ENCODE results near the gene HIVEP3. TPM values are rescaled to one million over a fixed set of nuclear protein-coding genes. Genes with fewer than 3 reads are reported as not detected.

Gene HIVEP3
- total RNA-seq, 1 donor from 2014 or later: 2.9 TPM

- no peaks in the 10 kb centered on the region for H3K9me3 ChIP-seq
- no peaks in the 10 kb centered on the region for H3K27me3 ChIP-seq
- no peaks in the 10 kb centered on the region for H3K36me3 ChIP-seq
- intact Hi-C loops (cut with DNase I): no loop called here
- DNase-seq (ENCODE audit: extremely low spot score in 2 of 2): no peak
- no peak overlapping the region for H3K27ac ChIP-seq
- H3K4me1 ChIP-seq: no peaks in the 10 kb centered on the region
- H3K4me3 ChIP-seq: no peak overlapping the region
- TF ChIP-seq POLR2A (IDR thresholded peaks at IDR 0.05) (no peak), POLR2AphosphoS5 (IDR thresholded peaks at IDR 0.05; ENCODE audit: insufficient read depth in 1 of 2, low read depth in 1 of 2) (no peak)
- TF ChIP-seq, protein P1, sequence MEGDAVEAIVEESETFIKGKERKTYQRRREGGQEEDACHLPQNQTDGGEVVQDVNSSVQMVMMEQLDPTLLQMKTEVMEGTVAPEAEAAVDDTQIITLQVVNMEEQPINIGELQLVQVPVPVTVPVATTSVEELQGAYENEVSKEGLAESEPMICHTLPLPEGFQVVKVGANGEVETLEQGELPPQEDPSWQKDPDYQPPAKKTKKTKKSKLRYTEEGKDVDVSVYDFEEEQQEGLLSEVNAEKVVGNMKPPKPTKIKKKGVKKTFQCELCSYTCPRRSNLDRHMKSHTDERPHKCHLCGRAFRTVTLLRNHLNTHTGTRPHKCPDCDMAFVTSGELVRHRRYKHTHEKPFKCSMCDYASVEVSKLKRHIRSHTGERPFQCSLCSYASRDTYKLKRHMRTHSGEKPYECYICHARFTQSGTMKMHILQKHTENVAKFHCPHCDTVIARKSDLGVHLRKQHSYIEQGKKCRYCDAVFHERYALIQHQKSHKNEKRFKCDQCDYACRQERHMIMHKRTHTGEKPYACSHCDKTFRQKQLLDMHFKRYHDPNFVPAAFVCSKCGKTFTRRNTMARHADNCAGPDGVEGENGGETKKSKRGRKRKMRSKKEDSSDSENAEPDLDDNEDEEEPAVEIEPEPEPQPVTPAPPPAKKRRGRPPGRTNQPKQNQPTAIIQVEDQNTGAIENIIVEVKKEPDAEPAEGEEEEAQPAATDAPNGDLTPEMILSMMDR (IDR thresholded peaks at IDR 0.05): no peak
Observed at GRCh38 chr1:41633764-41634163, 285.0 kb downstream of the HIVEP3 start.

DNA sequence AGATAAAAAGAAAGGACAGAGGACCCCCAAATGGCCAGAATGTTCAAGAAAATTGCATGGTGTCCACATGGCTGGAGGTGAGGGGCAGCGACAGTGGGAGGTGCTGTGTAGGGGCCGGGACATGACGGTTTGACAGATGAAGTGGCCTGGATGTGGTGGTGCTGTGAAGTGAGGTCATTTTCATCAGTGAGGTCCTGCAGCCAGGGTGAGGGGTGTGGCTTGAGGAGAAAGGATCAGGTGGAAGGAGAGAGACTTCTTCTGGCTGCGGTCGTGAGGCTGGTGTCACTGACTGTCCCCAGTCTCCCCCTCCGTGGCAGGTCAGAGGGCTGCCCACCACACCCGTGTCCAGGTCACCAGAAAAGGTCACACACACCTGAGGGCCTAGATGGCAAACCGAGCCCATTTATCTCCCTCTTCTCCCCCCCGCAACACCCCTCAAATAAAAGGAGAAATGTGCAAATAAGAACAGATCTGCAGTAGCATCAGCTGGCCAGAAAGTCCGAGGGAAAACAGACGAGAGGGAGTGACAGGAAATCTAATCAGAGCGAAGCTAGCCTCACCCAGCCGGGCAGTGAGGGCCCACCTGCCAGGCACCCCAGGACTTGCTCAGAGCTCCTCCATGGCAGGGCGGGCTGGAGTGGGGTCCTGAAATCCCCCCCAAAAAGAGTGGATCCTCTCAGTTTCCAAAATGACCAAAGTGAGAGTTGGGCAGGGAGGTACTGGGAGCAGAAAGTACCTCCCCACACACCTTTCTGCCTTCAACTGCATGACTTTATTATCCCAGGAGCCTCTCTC lies 285.7 kb downstream of the HIVEP3 start:
- H3K27ac ChIP-seq: no peak overlapping the region
- H3K4me1 ChIP-seq: no peaks in the 10 kb centered on the region
- DNase-seq (ENCODE audit: extremely low spot score in 2 of 2): no peak
- no peaks in the 10 kb centered on the region for H3K9me3 ChIP-seq
- TF ChIP-seq, protein P1 (IDR thresholded peaks at IDR 0.05): no peak
- TF ChIP-seq POLR2A (IDR thresholded peaks at IDR 0.05) (no peak), POLR2AphosphoS5 (IDR thresholded peaks at IDR 0.05; ENCODE audit: insufficient read depth in 1 of 2, low read depth in 1 of 2) (no peak)
- no peaks in the 10 kb centered on the region for H3K36me3 ChIP-seq
- intact Hi-C loops (cut with DNase I): no loop called here
- H3K4me3 ChIP-seq: no peak overlapping the region
- no peaks in the 10 kb centered on the region for H3K27me3 ChIP-seq

DNA sequence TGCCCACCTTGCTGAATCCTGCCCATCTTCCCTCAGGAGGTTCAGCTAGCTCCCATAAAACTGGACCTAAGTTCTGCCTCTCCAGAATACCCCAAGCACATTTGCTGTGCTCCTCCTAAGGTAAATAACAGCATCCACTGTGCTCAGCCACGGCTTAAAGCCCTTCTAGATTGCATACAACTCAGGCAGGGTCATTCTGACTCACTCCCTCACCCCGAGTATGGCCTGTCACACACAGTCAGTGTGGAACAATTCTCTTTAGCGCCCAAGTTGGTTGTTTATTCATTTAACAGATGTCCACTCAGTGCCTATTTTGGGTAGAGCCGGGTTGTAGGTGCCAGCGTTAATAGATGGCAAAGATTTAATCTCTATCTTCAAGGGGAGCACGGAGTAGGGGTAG lies 286.8 kb downstream of the HIVEP3 start:
- Histone ChIP-seq H3K36me3 (no peaks in the 10 kb centered on the region), H3K4me1 (peaks cover under 1% of the 10 kb centered on the region), H3K27me3 (no peaks in the 10 kb centered on the region), H3K27ac (no peak overlapping the region), H3K9me3 (no peaks in the 10 kb centered on the region), H3K4me3 (no peak overlapping the region)
- DNase-seq (ENCODE audit: extremely low spot score in 2 of 2): no peak
- TF ChIP-seq, protein P1 (IDR thresholded peaks at IDR 0.05): no peak
- TF ChIP-seq POLR2AphosphoS5 (IDR thresholded peaks at IDR 0.05; ENCODE audit: insufficient read depth in 1 of 2, low read depth in 1 of 2): no peak
- no peak for TF ChIP-seq POLR2A (IDR thresholded peaks at IDR 0.05)
- intact Hi-C loops (cut with DNase I): no loop called here

GRCh38 chr1:41631154-41631553 lies 287.6 kb downstream of the HIVEP3 start:
- Histone ChIP-seq H3K4me1 (peaks cover 8% of the 10 kb centered on the region), H3K4me3 (no peak overlapping the region), H3K27ac (no peak overlapping the region), H3K27me3 (no peaks in the 10 kb centered on the region), H3K9me3 (no peaks in the 10 kb centered on the region), H3K36me3 (no peaks in the 10 kb centered on the region)
- no peak for TF ChIP-seq POLR2A (IDR thresholded peaks at IDR 0.05)
- TF ChIP-seq POLR2AphosphoS5 (IDR thresholded peaks at IDR 0.05; ENCODE audit: insufficient read depth in 1 of 2, low read depth in 1 of 2): no peak
- TF ChIP-seq, protein P1 (IDR thresholded peaks at IDR 0.05): no peak
- no peak for DNase-seq (ENCODE audit: extremely low spot score in 2 of 2)
- intact Hi-C loops (cut with DNase I): no loop called here

DNA sequence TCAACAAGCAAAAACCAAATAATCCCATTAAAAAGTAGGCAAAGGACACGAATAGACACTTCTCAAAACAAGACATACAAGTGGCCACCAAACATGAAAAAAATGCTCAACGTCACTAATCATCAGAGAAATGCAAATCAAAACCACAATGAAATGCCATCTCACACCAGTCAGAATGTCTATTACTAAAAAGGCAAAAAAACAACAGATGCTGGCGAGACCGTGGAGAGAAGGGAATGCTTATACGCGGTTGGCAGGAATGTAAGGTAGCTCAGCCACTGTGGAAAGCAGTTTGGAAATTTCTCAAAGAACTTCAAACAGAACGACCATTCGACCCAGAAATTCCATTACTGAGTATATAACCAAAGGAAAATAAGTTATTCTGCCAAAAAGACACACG lies 289.2 kb downstream of the HIVEP3 start:
- DNase-seq (ENCODE audit: extremely low spot score in 2 of 2): no peak
- no peaks in the 10 kb centered on the region for H3K36me3 ChIP-seq
- no peak overlapping the region for H3K27ac ChIP-seq
- H3K9me3 ChIP-seq: no peaks in the 10 kb centered on the region
- H3K4me3 ChIP-seq: no peak overlapping the region
- peaks cover 9% of the 10 kb centered on the region for H3K4me1 ChIP-seq
- intact Hi-C loops (cut with DNase I): no loop called here
- no peaks in the 10 kb centered on the region for H3K27me3 ChIP-seq
- TF ChIP-seq POLR2A (IDR thresholded peaks at IDR 0.05): no peak
- TF ChIP-seq, protein P1 (IDR thresholded peaks at IDR 0.05): no peak
- no peak for TF ChIP-seq POLR2AphosphoS5 (IDR thresholded peaks at IDR 0.05; ENCODE audit: insufficient read depth in 1 of 2, low read depth in 1 of 2)
